K562 (cell line): ENCODE data around the gene RBM19. TPM values are rescaled to one million over a fixed set of nuclear protein-coding genes. Genes with fewer than 3 reads are reported as not detected.

Experiments
- ATAC-seq: fragments of 200-7000 bp; cut with Tn5 transposase; 3 replicates; pipeline ENCODE4 v1.9.1; 2020; ENCODE audit warnings: moderate library complexity
- BruUV-seq: library from RNA; stranded (reverse); fragments of 400-500 nt; replicated peaks from 2 replicates; lab custom pipeline; 2021; lab: Mats Ljungman, UMichigan
- CTCF ChIA-PET: fragments of 300-600 bp; formaldehyde crosslinking; extraction: SDS; loops from one replicate; lab custom pipeline; 2021; ENCODE audit warnings: low intra/inter-chr PET ratio; lab: Yijun Ruan, JAX
- POLR2A ChIA-PET: fragments of 300-600, 350-650 bp; sonication (Branson Sonifier 250); formaldehyde crosslinking; extraction: SDS; loops from one replicate; lab custom pipeline; 2021; ENCODE audit warnings: antibody characterized with exemption, inconsistent platforms; lab: Yijun Ruan, JAX
- DNase-seq, 4 experiments: peaks; one replicate each; pipeline versions ENCODE4 v3.0.0 to v3.0.0-alpha.2; 2011 to 2018; ENCODE audit warnings: low spot score in 3 of 4, mixed read lengths in 3 of 4; ENCODE audit errors: extremely low read depth in 1 of 4
- FAIRE-seq: peaks from 2 replicates; lab custom pipeline; 2011; peaks lifted over from hg19 to GRCh38; lab: Jason Lieb, UNC
- H2AFZ ChIP-seq: 2 replicates; pipeline ENCODE4 v1.6.0; 2011; ENCODE audit warnings: low read depth, low read length, control low read depth, inconsistent platforms
- H3K27ac ChIP-seq: fragments of 200-600 bp; 3 replicates; pipeline ENCODE4 v1.8.0; 2011; ENCODE audit warnings: low read depth, mild to moderate bottlenecking, control low read depth, inconsistent platforms, low read length, moderate library complexity, mixed read lengths; ENCODE audit errors: extremely low read depth
- H3K27me3 ChIP-seq, 2 experiments: fragments of 300-600 bp in 1 of 2; 2 replicates in 1 of 2; 3 replicates in 1 of 2; pipeline versions ENCODE4 v1.6.0 to v1.8.0; 2011; ENCODE audit warnings: inconsistent platforms in 2 of 2, low read length in 2 of 2, mild to moderate bottlenecking in 1 of 2, mixed read lengths in 1 of 2, moderate library complexity in 1 of 2; ENCODE audit not compliant: control insufficient read depth in 2 of 2, insufficient read depth in 2 of 2
- H3K36me3 ChIP-seq: fragments of 300-600 bp; 3 replicates; pipeline ENCODE4 v1.8.0; 2011; ENCODE audit warnings: mild to moderate bottlenecking, low read length, inconsistent platforms; ENCODE audit not compliant: control insufficient read depth, insufficient read depth
- H3K4me1 ChIP-seq, 2 experiments: fragments of 200-600 bp in 1 of 2; replicated peaks in 1 of 2; 2 replicates in 1 of 2; 3 replicates in 1 of 2; pipeline versions ENCODE4 v1.5.1 to v1.8.0; 2011; ENCODE audit warnings: inconsistent platforms in 2 of 2, low read length in 2 of 2, mild to moderate bottlenecking in 1 of 2, mixed read lengths in 1 of 2, moderate library complexity in 1 of 2; ENCODE audit not compliant: control insufficient read depth in 2 of 2, insufficient read depth in 2 of 2
- H3K4me2 ChIP-seq: 2 replicates; pipeline ENCODE4 v1.6.1; 2011; ENCODE audit warnings: low read length, control low read depth, inconsistent platforms, mixed read lengths; ENCODE audit not compliant: insufficient read depth
- H3K4me3 ChIP-seq: fragments of 200-600 bp; sonication (generic), shearing (Covaris generic); 2 replicates; pipeline ENCODE4 v1.5.1; 2016; ENCODE audit warnings: control low read depth, inconsistent platforms
- H3K79me2 ChIP-seq: fragments of 200-600 bp; 3 replicates; pipeline ENCODE4 v1.8.0; 2011; ENCODE audit warnings: low read length, inconsistent platforms; ENCODE audit not compliant: control insufficient read depth, insufficient read depth
- H3K9ac ChIP-seq, 2 experiments: 2 replicates each; pipeline versions ENCODE4 v1.6.0 to v1.6.1; 2011; ENCODE audit warnings: low read depth in 2 of 2, low read length in 2 of 2, control low read depth in 1 of 2, inconsistent platforms in 1 of 2, mild to moderate bottlenecking in 1 of 2, mixed read lengths in 1 of 2; ENCODE audit not compliant: insufficient read depth in 1 of 2
- H3K9me1 ChIP-seq: one replicate; pipeline ENCODE4 v1.6.0; 2011; ENCODE audit warnings: inconsistent platforms, mild to moderate bottlenecking, low read length, moderate library complexity; ENCODE audit not compliant: control insufficient read depth, insufficient read depth
- H3K9me3 ChIP-seq: replicated peaks from 2 replicates; pipeline ENCODE4 v1.5.1; 2011; ENCODE audit warnings: low read depth, low read length, inconsistent platforms; ENCODE audit not compliant: control insufficient read depth, insufficient read depth
- H4K20me1 ChIP-seq: replicated peaks from 2 replicates; pipeline ENCODE4 v1.6.1; 2011; ENCODE audit warnings: low read length, inconsistent platforms, mixed read lengths; ENCODE audit not compliant: control insufficient read depth, insufficient read depth
- CREM ChIP-seq: IDR thresholded peaks from 2 replicates; pipeline ENCODE4 v1.6.1; 2014; ENCODE audit warnings: antibody characterized with exemption, low read depth
- FOSL1 ChIP-seq: fragments of 200-800 bp; sonication (Bioruptor generic); conservative IDR thresholded peaks from 2 replicates; pipeline ENCODE4 v1.6.1; 2016; ENCODE audit warnings: missing genetic modification characterization, missing compliant biosample characterization
- IFI16 ChIP-seq: fragments of 250-450 bp; sonication (Bioruptor Pico); IDR thresholded peaks from 2 replicates; pipeline ENCODE4 v2.1.2; 2022; ENCODE audit warnings: mild to moderate bottlenecking, inconsistent platforms
- L3MBTL2 ChIP-seq: fragments of 450-650 bp; IDR thresholded peaks from 2 replicates; pipeline ENCODE4 v1.6.1; 2016; ENCODE audit warnings: mild to moderate bottlenecking, moderate library complexity
- NR1H2 ChIP-seq: sonication (generic); formaldehyde crosslinking; IDR thresholded peaks from 2 replicates; pipeline ENCODE4 v1.4.0; 2020; ENCODE audit warnings: mild to moderate bottlenecking, missing genetic modification reagents
- NR2C1 ChIP-seq, 2 experiments: fragments of 450-650 bp; IDR thresholded peaks; 2 replicates each; pipeline ENCODE4 v1.6.1; 2017; ENCODE audit warnings: mild to moderate bottlenecking in 2 of 2, antibody characterized with exemption in 1 of 2, inconsistent platforms in 1 of 2, missing compliant biosample characterization in 1 of 2, missing genetic modification characterization in 1 of 2
- NUFIP1 ChIP-seq: fragments of 450-650 bp; IDR thresholded peaks from 2 replicates; pipeline ENCODE4 v1.6.1; 2018; ENCODE audit not compliant: partially characterized antibody
- RFX5 ChIP-seq: IDR thresholded peaks from 2 replicates; pipeline ENCODE4 v1.6.1; 2011; ENCODE audit warnings: low read depth, mild to moderate bottlenecking, improper control_type of control experiment, low read length
- SFPQ ChIP-seq: fragments of 200-400 bp; formaldehyde crosslinking; IDR thresholded peaks from 2 replicates; pipeline ENCODE4 v1.6.1; 2017; ENCODE audit warnings: mild to moderate bottlenecking, low read depth, low read length, moderate library complexity
- ZNF282 ChIP-seq: sonication (generic); formaldehyde crosslinking; IDR thresholded peaks from 2 replicates; pipeline ENCODE4 v1.8.1; 2023; ENCODE audit warnings: missing genetic modification reagents
- ZNF3 ChIP-seq: fragments of 250-450 bp; sonication (Bioruptor Pico); IDR thresholded peaks from 2 replicates; pipeline ENCODE4 v1.5.0; 2021; ENCODE audit warnings: mild to moderate bottlenecking, moderate library complexity
- WGBS: fragments of 100-300 bp; shearing (Covaris generic); methylation state at CpG from one replicate; pipeline ENCODE4 v1.1.6; 2016; ENCODE audit warnings: low coverage, mixed read lengths; ENCODE audit not compliant: insufficient coverage; ENCODE audit errors: missing lambda C conversion rate; 5-methylcytosine and 5-hydroxymethylcytosine counted together
- in situ Hi-C: fragments of 300-500 bp; cut with MboI; formaldehyde crosslinking; loops from 4 replicates; pipeline ENCODE4 v1.15.0; 2018; ENCODE audit warnings: inconsistent platforms, mixed read lengths
- intact Hi-C: fragments of 100-400 bp; cut with micrococcal nuclease; formaldehyde crosslinking; loops from 2 replicates; pipeline ENCODE4 v1.14.2; 2022
- polyA plus RNA-seq, 8 experiments: library from polyadenylated mRNA; depleted of rRNA in 4 of 8; stranded (reverse) in 5 of 8; unstranded in 3 of 8; fragments of >200 nt; fragmentation: Nextera tagmentation in 2 of 8; fragmentation: Illumina TruSeq in 1 of 8; extraction: Ambion mirVana in 2 of 8; extraction: Trizol in 1 of 8; gene quantifications; 2 replicates each; pipeline versions ENCODE4 v1.2.1 to v1.2.3, GENCODE V29; 2011 to 2014; ENCODE audit warnings: inconsistent platforms in 1 of 8, missing spikeins in 1 of 8
- total RNA-seq, 7 experiments: library from RNA; depleted of rRNA in 6 of 7; stranded (reverse); fragments of >200 nt in 6 of 7; fragmentation: Illumina TruSeq in 2 of 7; extraction: Trizol in 2 of 7; gene quantifications; 2 replicates each; pipeline versions ENCODE4 v1.2.1 to v1.2.3, GENCODE V29; 2011 to 2021; ENCODE audit warnings: low replicate concordance in 1 of 7
- TF ChIP-seq, protein P1 (sequence below): sonication (generic); formaldehyde crosslinking; IDR thresholded peaks from 2 replicates; pipeline ENCODE4 v1.8.0; 2022; ENCODE audit warnings: missing genetic modification reagents, mild to moderate bottlenecking, moderate library complexity, borderline replicate concordance

RBM19 gene
- total and polyA plus RNA-seq, 9 of the 15 experiments (the other 6 are each of a cell fraction or from before 2014, with no cell fraction given), result 16.0 to 58.4 (median 37.9) TPM

GRCh38 chr12:113954547-113954946 is 11.6 kb downstream of the RBM19 start:
- H3K4me2 ChIP-seq, result no peak overlapping the region
- intact Hi-C loops, result no loop called here
- H3K36me3 ChIP-seq, result peaks cover 92% of the 10 kb centered on the region; the same call in 2 of the 3 replicates
- H2AFZ ChIP-seq, result no peak overlapping the region
- WGBS, result 89% methylated on average over 4 of the region's 4 CpGs
- no peaks in the 10 kb centered on the region for H3K79me2 ChIP-seq
- H3K9ac ChIP-seq, result no peak overlapping the region
- H4K20me1 ChIP-seq, result no peaks in the 10 kb centered on the region; the same call in 1 of the 2 replicates
- ATAC-seq (no peak), FAIRE-seq (no peak), DNase-seq (no peak)
- no peaks in the 10 kb centered on the region for H3K4me1 ChIP-seq
- H3K27ac ChIP-seq, result no peak overlapping the region
- CTCF ChIA-PET, result no interaction called here
- H3K4me3 ChIP-seq, result no peak overlapping the region
- no peaks in the 10 kb centered on the region for H3K27me3 ChIP-seq
- POLR2A ChIA-PET, result interaction anchor here (2.2 kb wide), 1 partner anchor 8 kb away, joined by 7 read pairs; no protein-coding TSS in a partner anchor
- H3K9me3 ChIP-seq, result no peaks in the 10 kb centered on the region
- H3K9me1 ChIP-seq, result peaks cover 4% of the 10 kb centered on the region
- BruUV-seq, result no TSS peak
- in situ Hi-C loops, result no loop called here
- TF ChIP-seq L3MBTL2, result no peak
- TF ChIP-seq ZNF3 (CRISPR knock-in tag), result no peak
- TF ChIP-seq ZNF282, result no peak
- no peak for TF ChIP-seq NR2C1 (IDR thresholded peaks at IDR 0.05)
- TF ChIP-seq NR2C1 (tag; IDR thresholded peaks at IDR 0.05), result no peak
- no peak for TF ChIP-seq RFX5
- no peak for TF ChIP-seq NUFIP1

GRCh38 chr12:113950873-113951272 is 15.3 kb downstream of the RBM19 start:
- Histone ChIP-seq H3K27me3 (no peaks in the 10 kb centered on the region), H3K27ac (no peak overlapping the region), H3K9me3 (no peaks in the 10 kb centered on the region), H3K9ac (no peak overlapping the region), H3K36me3 (peaks cover 99% of the 10 kb centered on the region), H3K79me2 (no peaks in the 10 kb centered on the region), H3K4me3 (no peak overlapping the region), H2AFZ (no peak overlapping the region), H3K4me1 (no peaks in the 10 kb centered on the region), H4K20me1 (peaks cover 3% of the 10 kb centered on the region), H3K9me1 (peaks cover 4% of the 10 kb centered on the region), H3K4me2 (no peak overlapping the region)
- FAIRE-seq (no peak), DNase-seq (no peak), ATAC-seq (no peak)
- CTCF ChIA-PET, result no interaction called here
- no TSS peak for BruUV-seq
- POLR2A ChIA-PET, result interaction anchor here (0.7 kb wide), 2 partner anchors 32 to 426 kb away, joined by 3 to 4 read pairs; no protein-coding TSS in a partner anchor
- in situ Hi-C loops (no loop called here), intact Hi-C loops (no loop called here)
- WGBS, result 74% methylated on average over 3 of the region's 3 CpGs
- no peak for TF ChIP-seq NR1H2 (CRISPR knock-in tag)
- no peak for TF ChIP-seq CREM
- no peak for TF ChIP-seq SFPQ
- no peak for TF ChIP-seq IFI16
- TF ChIP-seq, protein P1, sequence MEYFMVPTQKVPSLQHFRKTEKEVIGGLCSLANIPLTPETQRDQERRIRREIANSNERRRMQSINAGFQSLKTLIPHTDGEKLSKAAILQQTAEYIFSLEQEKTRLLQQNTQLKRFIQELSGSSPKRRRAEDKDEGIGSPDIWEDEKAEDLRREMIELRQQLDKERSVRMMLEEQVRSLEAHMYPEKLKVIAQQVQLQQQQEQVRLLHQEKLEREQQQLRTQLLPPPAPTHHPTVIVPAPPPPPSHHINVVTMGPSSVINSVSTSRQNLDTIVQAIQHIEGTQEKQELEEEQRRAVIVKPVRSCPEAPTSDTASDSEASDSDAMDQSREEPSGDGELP, result no peak
- TF ChIP-seq FOSL1 (tag), result no peak
